WTC11 (cell line): ENCODE measurements around the gene CISD2.

ENCODE experiments used
- CTCF ChIP-seq: fragments of 200-600 bp; IDR thresholded peaks from 2 replicates; pipeline ENCODE4 v1.8.0; 2022; ENCODE audit warnings: antibody characterized with exemption
- TF ChIP-seq, protein P1 (sequence below): sonication (generic); formaldehyde crosslinking; IDR thresholded peaks from 2 replicates; pipeline ENCODE4 v1.8.1; 2022; ENCODE audit warnings: low read depth, missing genetic modification reagents, borderline replicate concordance

GRCh38 chr4:102847687-102848086 lies 21.1 kb upstream of the CISD2 start:
- TF ChIP-seq, protein P1, sequence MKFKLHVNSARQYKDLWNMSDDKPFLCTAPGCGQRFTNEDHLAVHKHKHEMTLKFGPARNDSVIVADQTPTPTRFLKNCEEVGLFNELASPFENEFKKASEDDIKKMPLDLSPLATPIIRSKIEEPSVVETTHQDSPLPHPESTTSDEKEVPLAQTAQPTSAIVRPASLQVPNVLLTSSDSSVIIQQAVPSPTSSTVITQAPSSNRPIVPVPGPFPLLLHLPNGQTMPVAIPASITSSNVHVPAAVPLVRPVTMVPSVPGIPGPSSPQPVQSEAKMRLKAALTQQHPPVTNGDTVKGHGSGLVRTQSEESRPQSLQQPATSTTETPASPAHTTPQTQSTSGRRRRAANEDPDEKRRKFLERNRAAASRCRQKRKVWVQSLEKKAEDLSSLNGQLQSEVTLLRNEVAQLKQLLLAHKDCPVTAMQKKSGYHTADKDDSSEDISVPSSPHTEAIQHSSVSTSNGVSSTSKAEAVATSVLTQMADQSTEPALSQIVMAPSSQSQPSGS (CRISPR knock-in tag), result no peak
- TF ChIP-seq CTCF, result no peak
